ENCODE data around the gene UCP2. TPM values are rescaled to one million over a fixed set of nuclear protein-coding genes. Genes with fewer than 3 reads are reported as not detected.
A peak's percentile ranks its signal among the peaks of the same experiment; 100 is the strongest.

UCP2 gene
- total RNA-seq, 4 donors from 2014 or later, result 36.7 to 57.6 (median 39.6) TPM

GRCh38 chr11:74017631-74018030 lies 35.0 kb upstream of the UCP2 start:
- in situ Hi-C loops (cut with MboI; ENCODE audit: low pct_ligation_motif_present in 1 of 4, low pct_unique_long_range_greater_than_20kb in 1 of 4, low sequenced_read_pairs in 3 of 4) (no loop called here), intact Hi-C loops (cut with DNase I; ENCODE audit: low total_unique reads) (no loop called here)
- Histone ChIP-seq H3K36me3 (no peaks in the 10 kb centered on the region), H3K4me3 (no peak overlapping the region), H3K9me3 (no peaks in the 10 kb centered on the region), H3K27ac (peak overlapping the region; percentile 88 to 89 (median 88)), H3K27me3 (no peaks in the 10 kb centered on the region), H3K4me1 (peaks cover 20 to 33% (median 28%) of the 10 kb centered on the region in 4 donors)
- WGBS, 2 donors (ENCODE audit: low coverage in 1 of 2), result 80 to 89% methylated on average over 3 of the region's 3 CpGs
- TF ChIP-seq EP300 (IDR thresholded peaks at IDR 0.05; ENCODE audit: low read depth), result no peak
- no peak for TF ChIP-seq POLR2A (IDR thresholded peaks at IDR 0.05)
- no peak for DNase-seq

- H3K9me3 ChIP-seq, result no peaks in the 10 kb centered on the region
- H3K4me3 ChIP-seq, result no peak overlapping the region
- WGBS, 2 donors (ENCODE audit: low coverage in 1 of 2), result 92 to 94% methylated on average over 2 to 5 of the region's 5 CpGs
- H3K36me3 ChIP-seq, result no peaks in the 10 kb centered on the region
- no peak for DNase-seq
- intact Hi-C loops (cut with DNase I; ENCODE audit: low total_unique reads) (no loop called here), in situ Hi-C loops (cut with MboI; ENCODE audit: low pct_ligation_motif_present in 1 of 4, low pct_unique_long_range_greater_than_20kb in 1 of 4, low sequenced_read_pairs in 3 of 4) (no loop called here)
- no peaks in the 10 kb centered on the region for H3K27me3 ChIP-seq
- peaks cover 20 to 33% (median 28%) of the 10 kb centered on the region in 4 donors for H3K4me1 ChIP-seq
- no peak overlapping the region for H3K27ac ChIP-seq
- TF ChIP-seq POLR2A (IDR thresholded peaks at IDR 0.05), result no peak
- no peak for TF ChIP-seq CTCF (IDR thresholded peaks at IDR 0.05)
- TF ChIP-seq POLR2AphosphoS5 (IDR thresholded peaks at IDR 0.05), result no peak
- TF ChIP-seq EP300 (IDR thresholded peaks at IDR 0.05; ENCODE audit: low read depth), result no peak
Measured at GRCh38 chr11:74015919-74016684, 33.5 kb upstream of the UCP2 start.

GRCh38 chr11:74014880-74015279 lies 32.2 kb upstream of the UCP2 start:
- in situ Hi-C loops (cut with MboI; ENCODE audit: low pct_ligation_motif_present in 1 of 4, low pct_unique_long_range_greater_than_20kb in 1 of 4, low sequenced_read_pairs in 3 of 4) (no loop called here), intact Hi-C loops (cut with DNase I; ENCODE audit: low total_unique reads) (no loop called here)
- Histone ChIP-seq H3K27me3 (no peaks in the 10 kb centered on the region), H3K4me1 (peaks cover 20 to 31% (median 24%) of the 10 kb centered on the region in 4 donors), H3K9me3 (no peaks in the 10 kb centered on the region), H3K4me3 (no peak overlapping the region), H3K36me3 (no peaks in the 10 kb centered on the region), H3K27ac (no peak overlapping the region)
- WGBS, 2 donors (ENCODE audit: low coverage in 1 of 2), result 85% methylated on average over 2 of the region's 2 CpGs; no CpG with 5 or more reads in 1 of the 2 donors
- TF ChIP-seq EP300 (IDR thresholded peaks at IDR 0.05; ENCODE audit: low read depth), result no peak
- TF ChIP-seq CTCF (IDR thresholded peaks at IDR 0.05), result no peak
- no peak for TF ChIP-seq POLR2AphosphoS5 (IDR thresholded peaks at IDR 0.05)
- TF ChIP-seq POLR2A (IDR thresholded peaks at IDR 0.05), result no peak
- DNase-seq, result no peak

- H3K9me3 ChIP-seq, result no peaks in the 10 kb centered on the region
- in situ Hi-C loops (cut with MboI; ENCODE audit: low pct_ligation_motif_present in 1 of 4, low pct_unique_long_range_greater_than_20kb in 1 of 4, low sequenced_read_pairs in 3 of 4) (no loop called here), intact Hi-C loops (cut with DNase I; ENCODE audit: low total_unique reads) (no loop called here)
- no peak overlapping the region for H3K27ac ChIP-seq
- no peaks in the 10 kb centered on the region for H3K27me3 ChIP-seq
- H3K36me3 ChIP-seq, result no peaks in the 10 kb centered on the region
- no peak overlapping the region for H3K4me3 ChIP-seq
- peaks cover 4 to 13% (median 7%) of the 10 kb centered on the region in 4 donors for H3K4me1 ChIP-seq
- no peak for DNase-seq
- TF ChIP-seq POLR2A (IDR thresholded peaks at IDR 0.05) (no peak), EP300 (IDR thresholded peaks at IDR 0.05; ENCODE audit: low read depth) (no peak), POLR2AphosphoS5 (IDR thresholded peaks at IDR 0.05) (no peak), CTCF (IDR thresholded peaks at IDR 0.05) (no peak)
- 96% methylated on average over 8 of the region's 8 CpGs; no CpG with 5 or more reads in 1 of the 2 donors for WGBS, 2 donors (ENCODE audit: low coverage in 1 of 2)
Measured at GRCh38 chr11:74013141-74013540, 30.5 kb upstream of the UCP2 start.

Measured in transverse colon (tissue), 4 donors.